ENCODE measurements around the gene PDK1. TPM values are rescaled to one million over a fixed set of nuclear protein-coding genes. Genes with fewer than 3 reads are reported as not detected.

Gene PDK1
- total RNA-seq, 1 experiment from 2014 or later = 39.1 TPM

DNA sequence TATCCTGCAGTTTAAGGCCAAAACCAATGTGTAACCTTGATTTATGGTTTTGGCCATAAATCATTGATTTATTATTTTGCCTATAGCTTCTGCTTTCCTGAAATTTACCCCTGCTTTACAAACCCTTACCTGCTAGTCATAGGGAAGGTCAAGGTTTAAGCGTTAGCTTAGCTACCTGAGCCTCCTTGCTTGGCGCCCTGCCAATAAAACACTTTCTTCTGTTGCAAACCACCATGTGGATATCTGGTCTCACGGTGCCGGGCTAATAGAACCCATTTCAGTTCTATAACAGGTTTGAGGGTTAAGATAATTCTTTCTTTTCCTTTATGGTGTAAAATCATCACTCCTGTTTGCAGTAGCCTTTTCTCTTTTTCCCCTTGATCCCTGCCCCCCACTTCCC is 72.2 kb downstream of the PDK1 start:
- DNase-seq = no peak
- Histone ChIP-seq H3K36me3 (no peaks in the 10 kb centered on the region), H3K4me1 (no peaks in the 10 kb centered on the region; the same call in 1 of the 2 replicates), H3K27ac (no peak overlapping the region), H3K9me3 (replicated peaks) (no peaks in the 10 kb centered on the region), H3K4me3 (no peak overlapping the region), H3K27me3 (no peaks in the 10 kb centered on the region)

DNA sequence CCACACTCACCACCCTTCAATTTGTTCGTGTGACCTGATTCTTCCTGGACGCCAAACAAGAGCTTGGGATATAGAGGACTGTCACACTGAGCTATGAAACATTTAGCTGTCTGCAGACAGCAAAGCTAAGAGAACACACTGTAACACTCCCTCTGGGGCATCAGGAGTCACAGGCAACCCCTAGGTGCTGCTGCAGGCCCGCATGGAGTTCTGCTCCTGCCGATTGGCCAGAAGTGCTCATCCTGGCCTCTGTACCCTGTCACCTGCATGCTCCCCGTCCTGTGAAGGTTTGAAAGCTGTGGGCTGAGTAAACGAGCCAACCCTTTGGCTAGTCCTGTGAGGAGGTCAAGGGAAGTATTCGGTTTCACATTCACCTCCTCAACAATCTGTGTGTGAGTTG is 73.7 kb downstream of the PDK1 start:
- Histone ChIP-seq H3K4me1 (no peaks in the 10 kb centered on the region; the same call in 1 of the 2 replicates), H3K4me3 (no peak overlapping the region), H3K36me3 (no peaks in the 10 kb centered on the region), H3K9me3 (replicated peaks) (no peaks in the 10 kb centered on the region), H3K27me3 (no peaks in the 10 kb centered on the region), H3K27ac (no peak overlapping the region)
- no peak for DNase-seq

DNA sequence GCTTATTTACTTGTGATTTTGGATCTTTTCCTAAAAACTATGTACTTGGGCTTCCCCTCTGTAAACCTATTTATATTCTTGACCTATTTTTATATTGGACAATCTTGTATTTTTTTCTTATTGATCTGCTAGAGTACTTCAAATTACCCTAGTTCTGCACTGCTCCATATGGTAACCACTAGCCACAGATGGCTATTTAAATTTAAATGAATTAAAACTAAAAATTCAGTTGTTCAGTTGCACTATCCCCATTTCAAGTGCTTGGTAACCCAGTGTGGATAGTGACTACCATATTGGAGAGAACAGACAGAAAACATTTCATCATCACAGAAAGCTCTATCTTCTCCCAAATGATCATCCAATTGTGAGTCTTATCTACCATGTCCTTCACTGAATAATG is 74.3 kb downstream of the PDK1 start:
- Histone ChIP-seq H3K9me3 (replicated peaks) (no peaks in the 10 kb centered on the region), H3K4me3 (no peak overlapping the region)

DNA sequence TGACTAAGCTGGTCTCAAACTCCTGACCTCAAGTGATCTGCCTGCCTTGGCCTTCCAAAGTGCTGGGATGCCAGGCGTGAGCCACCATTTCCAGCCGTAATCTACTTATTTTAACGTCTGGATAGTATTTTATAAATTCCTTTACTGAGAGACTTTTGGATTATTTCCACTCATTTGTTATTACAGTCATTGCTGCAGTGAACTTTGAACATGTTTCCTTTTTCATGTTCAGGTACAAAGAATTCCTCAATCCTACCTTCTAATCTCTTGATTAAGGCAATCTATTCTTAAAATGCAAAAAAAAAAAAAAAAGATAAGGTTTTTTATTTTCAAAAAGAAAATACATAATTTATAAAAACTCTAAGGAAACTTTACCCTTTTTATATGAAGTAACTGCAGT is 78.6 kb downstream of the PDK1 start:
- no peaks in the 10 kb centered on the region for H3K4me1 ChIP-seq
- no peak for DNase-seq

More for the DNA sequence above, 74.3 kb downstream of the PDK1 start:
- Histone ChIP-seq H3K27ac (no peak overlapping the region), H3K4me1 (no peaks in the 10 kb centered on the region; the same call in 1 of the 2 replicates), H3K27me3 (no peaks in the 10 kb centered on the region), H3K36me3 (no peaks in the 10 kb centered on the region)
- no peak for DNase-seq

DNA sequence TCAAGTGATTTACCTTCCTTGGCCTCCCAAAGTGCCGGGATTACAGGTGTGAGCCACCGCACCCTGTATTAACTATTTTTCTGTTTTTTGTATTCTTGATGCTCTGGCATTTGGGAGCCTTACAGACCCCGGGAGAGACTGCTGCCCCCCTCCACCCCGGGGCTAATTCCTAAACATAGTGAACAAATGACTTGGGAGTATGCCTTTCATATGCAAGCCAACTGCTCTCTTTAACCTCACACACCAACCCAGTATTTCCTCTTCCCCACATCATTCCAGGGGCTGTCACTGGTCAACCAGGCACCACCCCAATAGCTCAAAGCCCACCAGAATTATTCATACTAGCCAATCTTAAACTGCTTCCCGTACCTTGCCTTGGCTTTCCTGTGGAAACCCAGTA is 79.7 kb downstream of the PDK1 start:
- Histone ChIP-seq H3K4me1 (no peaks in the 10 kb centered on the region), H3K9me3 (replicated peaks) (no peaks in the 10 kb centered on the region), H3K36me3 (no peaks in the 10 kb centered on the region), H3K27ac (no peak overlapping the region), H3K27me3 (no peaks in the 10 kb centered on the region), H3K4me3 (no peak overlapping the region)
- DNase-seq = no peak

More for the DNA sequence above, 78.6 kb downstream of the PDK1 start:
- Histone ChIP-seq H3K9me3 (replicated peaks) (no peaks in the 10 kb centered on the region), H3K27ac (no peak overlapping the region), H3K27me3 (no peaks in the 10 kb centered on the region), H3K4me3 (no peak overlapping the region), H3K36me3 (no peaks in the 10 kb centered on the region)

DNA sequence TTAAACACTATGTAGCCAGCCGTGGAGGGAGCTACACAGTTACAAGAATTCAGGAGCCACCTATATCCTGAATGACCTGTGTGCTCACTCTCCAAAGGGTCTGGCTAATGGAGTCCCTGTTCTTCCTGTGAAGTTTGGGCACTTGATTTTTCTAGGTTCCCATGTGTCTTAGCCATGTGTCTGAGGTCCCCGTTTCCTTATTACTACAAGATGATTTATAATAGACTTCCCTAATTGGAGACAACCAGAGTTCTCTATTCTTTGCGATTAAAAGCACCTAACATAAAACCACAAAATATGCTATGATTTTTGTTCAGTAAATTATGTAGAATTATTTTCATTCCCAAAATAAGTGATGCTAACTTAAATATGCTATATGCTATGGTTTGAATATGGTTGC is 83.4 kb downstream of the PDK1 start:
- Histone ChIP-seq H3K27me3 (no peaks in the 10 kb centered on the region), H3K27ac (no peak overlapping the region), H3K4me3 (no peak overlapping the region), H3K36me3 (no peaks in the 10 kb centered on the region), H3K9me3 (replicated peaks) (no peaks in the 10 kb centered on the region), H3K4me1 (peaks cover 8% of the 10 kb centered on the region)
- no peak for DNase-seq

DNA sequence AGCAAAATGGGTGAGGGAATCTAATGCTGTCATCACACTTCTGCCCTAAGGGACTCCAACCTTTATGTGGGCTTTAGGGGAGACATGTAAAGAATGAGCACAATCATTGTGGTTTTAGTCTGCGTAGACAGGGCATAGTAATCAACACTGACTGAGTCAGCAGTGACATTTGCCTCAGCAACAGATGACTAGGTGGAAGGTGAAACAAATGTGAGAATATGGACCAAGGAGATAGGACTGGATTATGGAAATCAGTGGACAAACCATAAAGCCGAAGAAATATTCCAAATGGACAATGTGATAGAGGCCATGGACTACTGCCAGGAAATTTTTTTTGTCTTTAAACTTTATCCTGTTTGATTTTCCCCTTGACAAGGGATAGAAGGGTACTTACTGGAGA is 83.9 kb downstream of the PDK1 start:
- H3K27ac ChIP-seq = no peak overlapping the region
- no peak for DNase-seq
- no peak overlapping the region for H3K4me3 ChIP-seq
- no peaks in the 10 kb centered on the region for H3K36me3 ChIP-seq
- H3K9me3 ChIP-seq (replicated peaks) = no peaks in the 10 kb centered on the region
- no peaks in the 10 kb centered on the region for H3K27me3 ChIP-seq
- H3K4me1 ChIP-seq = peaks cover 8% of the 10 kb centered on the region

DNA sequence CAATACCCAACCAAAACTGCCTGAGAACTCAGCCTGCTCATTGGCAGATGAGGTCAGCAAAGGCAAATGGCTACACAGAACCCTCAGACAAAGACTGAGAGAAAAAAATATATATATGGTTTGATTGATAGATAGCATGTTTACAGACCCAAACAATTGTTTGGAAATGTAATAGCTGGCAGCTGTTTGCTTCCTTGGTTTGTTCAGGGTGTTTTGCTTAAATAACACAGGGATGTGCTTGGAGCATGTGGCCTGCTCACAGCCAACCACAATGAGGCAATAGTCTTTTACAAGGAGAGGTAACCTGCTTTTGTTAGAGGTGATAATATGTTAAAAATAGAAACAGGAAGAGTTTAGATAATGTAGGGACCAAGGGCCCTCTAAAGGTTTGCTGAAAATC is 84.5 kb downstream of the PDK1 start:
- no peak for DNase-seq
- Histone ChIP-seq H3K4me3 (no peak overlapping the region), H3K9me3 (replicated peaks) (no peaks in the 10 kb centered on the region), H3K4me1 (peaks cover 8% of the 10 kb centered on the region), H3K27me3 (no peaks in the 10 kb centered on the region), H3K27ac (no peak overlapping the region), H3K36me3 (no peaks in the 10 kb centered on the region)

DNA sequence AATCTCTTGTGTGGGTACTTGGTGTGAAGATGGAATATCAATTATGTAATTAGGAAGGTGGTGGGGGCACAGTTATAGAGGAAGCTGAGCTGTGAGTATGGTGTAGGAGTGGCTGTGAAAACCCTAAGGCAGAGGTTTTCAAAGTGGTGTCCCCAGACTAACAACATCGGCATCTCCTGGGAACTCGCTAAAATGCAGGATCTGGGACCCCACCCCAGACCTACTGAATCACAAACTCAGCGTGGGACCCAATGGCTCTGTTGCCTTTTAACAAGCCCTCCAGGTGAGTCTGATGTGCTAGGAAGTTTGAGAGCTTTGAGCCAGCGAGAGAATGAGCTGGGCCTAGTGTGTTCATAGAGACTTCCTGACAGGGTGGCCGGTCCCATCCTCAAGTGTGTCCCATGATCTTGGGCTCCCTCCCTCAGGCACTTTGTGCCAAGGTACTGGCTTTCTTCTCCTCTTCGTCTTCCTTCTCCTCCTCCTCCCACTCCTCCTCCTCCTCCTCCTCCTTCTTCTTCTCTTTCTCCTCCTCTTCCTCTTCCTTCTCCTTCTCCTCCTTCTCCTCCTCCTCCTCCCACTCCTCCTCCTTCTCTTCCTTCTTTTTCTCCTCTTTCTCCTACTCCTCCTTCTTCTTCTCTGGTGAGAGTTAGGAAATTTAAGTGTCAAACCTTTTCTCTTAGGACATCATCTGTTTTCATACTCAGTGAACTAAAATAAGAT is 86.6 kb downstream of the PDK1 start:
- Histone ChIP-seq H3K27ac (no peak overlapping the region), H3K4me3 (no peak overlapping the region), H3K36me3 (no peaks in the 10 kb centered on the region), H3K4me1 (peaks cover 8% of the 10 kb centered on the region), H3K9me3 (replicated peaks) (no peaks in the 10 kb centered on the region), H3K27me3 (no peaks in the 10 kb centered on the region)
- no peak for DNase-seq

DNA sequence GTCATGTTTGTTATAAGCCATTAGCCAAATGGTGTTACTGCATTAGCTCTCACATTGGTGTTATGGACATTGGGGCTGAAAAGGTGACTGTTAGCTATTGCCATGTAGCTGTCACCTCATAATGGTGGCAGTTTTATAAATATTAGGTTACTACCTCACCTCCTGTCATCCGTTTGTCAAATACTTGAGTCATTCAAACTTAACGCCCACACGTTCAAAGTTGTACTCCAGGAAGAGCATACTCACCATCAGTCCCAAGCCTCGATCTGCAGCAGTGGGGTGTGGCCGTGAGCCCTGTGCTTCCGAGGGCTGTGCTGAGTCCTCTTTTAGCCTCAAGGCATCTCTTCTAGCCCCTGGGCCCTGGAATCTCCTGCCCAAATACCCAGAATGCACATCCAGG is 87.3 kb downstream of the PDK1 start:
- peaks cover 8% of the 10 kb centered on the region for H3K4me1 ChIP-seq
- no peak overlapping the region for H3K27ac ChIP-seq
- H3K4me3 ChIP-seq = no peak overlapping the region
- H3K36me3 ChIP-seq = no peaks in the 10 kb centered on the region
- no peaks in the 10 kb centered on the region for H3K27me3 ChIP-seq
- no peak for DNase-seq
- no peaks in the 10 kb centered on the region for H3K9me3 ChIP-seq (replicated peaks)

DNA sequence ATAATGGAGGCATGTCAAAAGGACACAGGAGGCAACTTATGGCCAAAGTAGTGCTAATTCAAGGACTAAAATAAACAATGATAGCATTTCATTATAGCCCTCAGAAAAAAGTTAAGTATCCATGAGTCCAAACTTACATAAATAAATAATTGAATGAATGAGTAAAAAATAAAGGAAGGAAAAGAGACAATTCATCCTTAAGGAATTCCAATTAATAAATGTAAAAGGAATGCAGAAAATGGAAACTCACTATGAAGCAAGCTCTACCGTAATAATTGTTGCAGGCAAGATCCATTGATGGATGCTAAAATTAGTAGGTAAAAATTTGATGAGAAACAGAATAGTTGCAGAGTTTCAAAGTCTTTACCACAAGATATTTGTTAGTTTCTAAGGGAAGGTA is 91.5 kb downstream of the PDK1 start:
- no peaks in the 10 kb centered on the region for H3K9me3 ChIP-seq (replicated peaks)
- no peak overlapping the region for H3K27ac ChIP-seq
- DNase-seq = no peak

DNA sequence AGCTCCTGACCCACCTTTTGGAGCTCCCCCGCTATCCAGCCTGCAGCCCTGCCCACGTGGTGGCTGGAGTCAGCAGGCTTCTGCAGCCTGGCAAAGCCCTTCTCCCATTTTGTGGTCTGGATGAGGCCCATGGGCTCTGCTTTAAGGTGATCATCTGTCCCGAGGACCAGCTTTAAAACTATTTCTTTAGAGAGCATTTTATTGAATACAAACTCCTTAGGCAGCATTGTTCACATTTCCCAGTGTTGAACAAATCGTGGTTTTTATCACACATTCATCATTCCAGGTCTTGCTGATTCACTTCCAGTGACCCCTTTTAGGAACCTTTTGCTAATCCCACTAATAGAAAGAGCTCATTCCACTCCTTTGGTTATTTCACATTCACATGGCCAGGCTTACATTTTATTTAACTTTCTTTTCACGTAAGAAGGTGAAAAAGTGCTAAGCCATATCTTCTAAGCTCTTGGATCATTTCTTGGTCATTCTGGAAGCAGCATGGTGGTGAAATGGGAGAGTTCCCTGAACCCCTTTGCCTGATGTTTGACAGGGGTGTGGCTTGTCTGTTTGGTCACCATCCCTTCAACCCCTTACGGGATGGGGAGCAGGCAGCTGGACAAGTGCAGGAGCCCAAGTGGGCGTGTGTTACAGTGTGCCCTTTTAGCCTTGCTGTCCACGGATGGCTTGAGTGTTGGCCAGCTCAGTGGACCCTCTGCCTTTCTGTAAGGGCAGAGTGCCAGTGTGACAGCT is 99.4 kb downstream of the PDK1 start:
- Histone ChIP-seq H3K27me3 (no peaks in the 10 kb centered on the region), H3K4me3 (no peak overlapping the region), H3K9me3 (replicated peaks) (no peaks in the 10 kb centered on the region), H3K36me3 (no peaks in the 10 kb centered on the region), H3K4me1 (no peaks in the 10 kb centered on the region), H3K27ac (no peak overlapping the region)
- peak in 1 of 2 experiments; percentile 5 for DNase-seq

More for the DNA sequence above, 91.5 kb downstream of the PDK1 start:
- Histone ChIP-seq H3K4me1 (peaks cover 8% of the 10 kb centered on the region), H3K4me3 (no peak overlapping the region), H3K36me3 (no peaks in the 10 kb centered on the region), H3K27me3 (no peaks in the 10 kb centered on the region)

DNA sequence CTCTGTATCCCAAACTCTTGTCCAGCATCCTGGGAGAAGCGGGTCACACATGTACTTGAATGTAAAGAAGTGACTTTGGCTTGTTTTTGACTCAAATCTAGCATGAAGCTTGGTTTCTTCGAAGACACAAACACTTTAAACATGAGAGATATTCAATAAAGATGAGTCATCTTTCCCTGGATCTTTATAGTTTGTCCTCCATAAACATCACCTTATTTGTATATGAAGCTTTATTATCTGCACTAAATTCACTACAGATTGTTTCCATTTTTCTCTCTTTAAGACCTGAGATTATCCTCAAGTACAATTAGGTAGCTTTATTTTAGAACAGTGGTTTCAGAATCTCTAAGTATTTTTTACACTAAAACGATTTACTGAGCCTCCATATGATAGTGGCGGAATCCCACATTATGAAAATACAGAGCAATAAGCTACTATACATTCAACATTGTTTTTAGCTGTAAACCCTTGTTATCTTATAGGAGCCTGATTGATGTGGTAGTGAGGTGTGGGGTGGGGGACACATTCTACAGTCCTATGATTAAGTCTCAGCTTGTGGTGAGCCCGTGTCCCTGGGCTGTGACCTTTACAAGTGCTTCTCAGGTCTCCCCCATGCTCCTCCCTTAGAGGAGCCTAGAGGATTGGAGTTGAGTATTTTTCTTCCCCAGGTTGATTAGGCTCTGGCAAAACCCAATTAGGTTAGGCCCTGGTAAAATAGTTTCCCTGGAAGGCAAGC is 100.1 kb downstream of the PDK1 start:
- Histone ChIP-seq H3K9me3 (replicated peaks) (no peaks in the 10 kb centered on the region), H3K4me1 (no peaks in the 10 kb centered on the region), H3K36me3 (no peaks in the 10 kb centered on the region), H3K27ac (no peak overlapping the region), H3K4me3 (no peak overlapping the region), H3K27me3 (no peaks in the 10 kb centered on the region)
- DNase-seq = no peak
